Activated T-helper 1 cell treated with Interleukin-2 at 50 U/mL for 16 hours (primary cell): ENCODE data around the gene CRYBB2.
A peak's percentile ranks its signal among the peaks of the same experiment; 100 is the strongest.
"Not testable (repeated sequence)": the region's sequence is repeated elsewhere in the genome, so short reads cannot be mapped to it uniquely, and the experiment has no call there.

Experiments used
- DNase-seq: peaks from one replicate; pipeline ENCODE4 v3.0.0-alpha.2; 2020; ENCODE audit warnings: low read depth

CRYBB2 gene

GRCh38 chr22:25233706-25234105 lies 14.3 kb downstream of the CRYBB2 start:
- DNase-seq: not testable (repeated sequence)

DNA sequence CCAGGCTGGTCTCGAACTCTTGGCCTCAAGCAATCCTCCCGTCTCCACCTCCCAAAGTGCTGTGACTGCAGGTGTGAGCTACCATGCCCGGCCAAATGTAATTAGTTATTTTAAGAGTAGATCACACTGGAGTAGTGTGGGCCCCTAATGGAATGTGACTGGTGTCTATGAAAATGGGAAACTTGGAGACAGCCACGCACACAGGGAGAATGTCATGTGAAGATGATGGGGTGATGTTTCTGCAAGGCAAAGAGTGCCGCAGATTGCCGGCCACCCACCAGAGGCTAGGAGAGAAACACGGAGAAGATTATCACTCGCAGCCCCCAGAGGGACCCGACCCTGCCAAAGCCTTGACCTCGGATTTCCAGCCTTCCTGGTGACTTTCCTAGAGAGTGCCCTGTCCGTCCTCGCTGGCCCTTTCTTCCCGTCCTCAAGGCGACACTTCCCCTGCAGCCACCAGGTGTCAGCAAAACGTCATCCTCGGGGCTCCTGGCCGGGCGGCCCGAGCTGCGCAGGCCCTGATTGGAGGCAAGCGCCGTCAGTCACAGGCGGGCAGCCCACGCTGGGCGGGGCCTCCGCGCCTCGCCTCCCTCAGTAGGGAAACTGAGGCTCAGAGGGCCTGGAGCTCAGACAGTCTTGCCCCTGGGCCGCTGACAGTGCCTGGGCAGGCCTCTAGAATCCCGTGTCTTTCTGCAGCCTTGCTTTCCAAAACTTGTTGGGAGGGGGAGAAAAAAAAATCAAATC lies 16.3 kb downstream of the CRYBB2 start:
- peak; percentile 17 for DNase-seq

- no peak for DNase-seq
Measured at GRCh38 chr22:25236417-25236816, 17.0 kb downstream of the CRYBB2 start.

DNA sequence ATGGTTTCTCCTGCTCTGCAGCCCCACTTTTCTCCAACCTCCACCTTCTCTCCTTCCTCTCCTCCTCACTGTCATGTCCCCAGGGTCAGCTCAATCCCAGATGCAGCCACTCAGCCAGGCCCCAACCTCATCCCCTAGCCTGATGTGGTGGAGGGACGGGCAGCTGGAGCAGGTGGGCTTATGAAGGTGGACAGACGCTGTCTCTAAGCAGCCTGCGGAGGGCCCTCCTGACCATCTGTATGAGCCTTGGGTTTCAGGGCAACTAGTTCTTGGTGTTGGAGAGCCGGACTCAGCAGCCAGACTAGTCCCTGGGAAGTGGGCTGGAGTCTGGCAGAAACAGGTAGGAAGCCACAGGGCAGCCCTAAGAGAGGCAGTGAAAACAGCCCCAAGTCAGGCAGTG lies 18.1 kb downstream of the CRYBB2 start:
- no peak for DNase-seq

- not testable (repeated sequence) for DNase-seq
Measured at GRCh38 chr22:25238058-25238457, 18.6 kb downstream of the CRYBB2 start.

DNA sequence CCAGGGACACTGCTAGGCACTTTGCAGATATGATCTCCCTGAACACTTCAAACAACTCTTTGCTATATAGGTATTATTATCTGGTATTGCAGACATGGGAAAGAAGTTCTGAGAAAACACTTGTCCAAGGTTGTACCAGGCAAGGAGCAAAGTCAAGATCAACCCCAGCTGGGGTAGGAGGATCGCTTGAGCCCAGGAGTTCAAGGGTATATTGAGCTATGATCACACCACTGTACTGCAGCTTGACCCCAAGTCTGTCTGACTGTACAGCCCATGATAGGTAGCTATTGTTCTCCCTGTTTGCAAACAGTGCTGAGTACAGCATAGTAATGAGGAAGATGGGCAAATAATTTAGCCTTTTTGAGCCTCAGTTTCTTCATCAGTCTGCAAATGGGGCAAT lies 35.7 kb downstream of the CRYBB2 start:
- not testable (repeated sequence) for DNase-seq

- DNase-seq: not testable (repeated sequence)
Measured at GRCh38 chr22:25267567-25267966, 48.1 kb downstream of the CRYBB2 start.

DNA sequence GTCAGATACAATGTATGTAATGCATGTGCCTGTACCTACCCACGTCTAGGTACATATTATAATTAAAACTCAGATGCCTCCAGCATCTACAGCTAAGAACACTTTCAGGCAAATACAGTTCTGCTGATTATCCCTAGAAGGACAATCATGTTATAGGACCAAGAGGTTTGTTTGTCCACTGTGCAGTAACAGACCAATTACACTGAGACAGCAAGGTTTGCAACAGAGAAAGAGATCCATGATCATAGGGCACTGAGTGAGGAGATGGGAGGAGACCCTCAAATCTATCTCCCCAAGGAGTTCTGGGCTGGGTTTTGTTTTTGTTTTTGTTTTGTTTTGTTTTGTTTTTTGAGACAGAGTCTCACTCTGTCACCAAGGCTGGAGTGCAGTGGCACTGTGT lies 49.5 kb downstream of the CRYBB2 start:
- not testable (repeated sequence) for DNase-seq

DNA sequence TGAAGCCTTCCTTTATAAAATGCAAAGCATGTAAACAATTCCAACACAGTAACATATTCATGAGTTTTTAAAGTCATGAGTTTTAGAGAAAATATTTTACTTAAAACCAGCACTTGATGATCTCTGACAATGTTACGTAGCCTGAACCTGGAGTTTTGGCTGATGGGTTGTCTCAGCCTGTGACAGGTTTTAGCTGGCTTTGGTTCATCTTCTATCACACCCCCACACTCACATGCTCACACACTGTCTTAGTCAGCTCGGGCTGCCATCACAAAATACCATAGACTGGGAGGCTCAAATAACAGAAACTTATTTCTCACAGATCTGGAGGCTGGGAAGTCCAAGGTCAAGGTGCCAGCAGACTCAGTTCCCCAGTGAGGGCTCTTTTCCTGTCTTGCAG lies 50.6 kb downstream of the CRYBB2 start:
- DNase-seq: not testable (repeated sequence)

DNA sequence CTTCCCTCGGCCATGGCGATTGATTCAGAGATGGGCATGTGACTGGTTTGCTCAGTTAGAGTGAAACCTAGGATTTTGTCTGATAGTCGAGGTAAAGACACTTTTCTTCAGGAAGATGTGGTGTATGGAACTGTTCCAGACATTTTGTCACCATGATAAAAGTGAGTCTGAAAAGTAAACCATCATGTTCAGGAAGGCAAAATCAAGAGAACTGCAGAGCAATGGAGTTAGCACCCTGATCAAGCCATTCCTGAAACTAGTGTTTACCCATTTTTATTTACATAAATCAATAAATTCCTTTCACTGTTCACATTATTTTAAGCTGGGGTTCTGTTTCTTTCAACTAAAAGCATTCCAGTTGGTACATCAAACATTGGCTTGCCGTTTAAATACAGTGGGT lies 53.8 kb downstream of the CRYBB2 start:
- not testable (repeated sequence) for DNase-seq

DNA sequence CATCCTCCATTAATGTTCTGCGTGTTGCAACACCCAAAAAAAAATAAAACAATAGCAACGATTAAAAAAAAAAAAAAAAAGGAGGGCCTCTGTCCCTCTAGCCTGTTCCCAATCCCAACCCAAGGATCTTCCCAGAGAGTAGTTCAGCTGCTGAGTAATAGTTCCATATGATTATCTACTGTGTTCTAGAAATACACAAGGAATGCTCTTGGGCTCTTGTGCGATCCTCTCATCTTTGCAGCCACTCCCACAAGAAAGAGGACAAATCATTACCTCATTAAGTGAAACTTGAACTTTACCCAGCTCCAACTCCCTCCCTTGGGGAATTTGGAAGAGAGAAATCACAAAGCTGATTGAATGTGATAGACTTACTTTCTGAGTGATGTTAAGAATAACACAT lies 54.5 kb downstream of the CRYBB2 start:
- not testable (repeated sequence) for DNase-seq

GRCh38 chr22:25280118-25280517 lies 60.7 kb downstream of the CRYBB2 start:
- not testable (repeated sequence) for DNase-seq
